Adrenal gland (tissue), 12 donors: ENCODE measurements around the gene CRYGN. TPM values are rescaled to one million over a fixed set of nuclear protein-coding genes. Genes with fewer than 3 reads are reported as not detected.

Experiments used
- DNase-seq, 7 donors: peaks; one replicate each; pipeline ENCODE4 v3.0.0-alpha.2; 2019 to 2020
- H3K27ac ChIP-seq, 5 donors: fragments of 200-600 bp; sonication (generic) in 4 of 5; 1 replicate in 3 of 5; 2 replicates in 2 of 5; pipeline versions ENCODE4 v1.5.1 to v1.8.0; 2016 to 2020; ENCODE audit warnings: mild to moderate bottlenecking in 1 of 5
- H3K27me3 ChIP-seq: fragments of 200-600 bp; 2 replicates; pipeline ENCODE4 v1.8.0; 2021
- H3K36me3 ChIP-seq, 2 donors: fragments of 200-600 bp; replicated peaks in 1 of 2; 1 replicate in 1 of 2; 2 replicates in 1 of 2; pipeline versions ENCODE4 v1.5.1 to v1.8.0; 2018 to 2022
- H3K4me1 ChIP-seq, 2 donors: fragments of 200-600 bp; replicated peaks in 1 of 2; 1 replicate in 1 of 2; 2 replicates in 1 of 2; pipeline versions ENCODE4 v1.5.1 to v1.8.0; 2018 to 2021
- H3K4me3 ChIP-seq, 4 donors: fragments of 200-600 bp; sonication (generic) in 3 of 4; one replicate each; pipeline ENCODE4 v1.5.1; 2016 to 2018
- H3K9me3 ChIP-seq, 3 donors: fragments of 200-600 bp; sonication (generic) in 1 of 3; replicated peaks in 1 of 3; 1 replicate in 2 of 3; 2 replicates in 1 of 3; pipeline versions ENCODE4 v1.5.1 to v1.8.0; 2016 to 2021
- POLR2A ChIP-seq, 2 donors: fragments of 450-650 bp; IDR thresholded peaks; one replicate each; pipeline ENCODE4 v1.6.1; 2017; ENCODE audit warnings: antibody characterized with exemption in 2 of 2, mild to moderate bottlenecking in 2 of 2, moderate library complexity in 1 of 2
- WGBS, 4 donors: extraction: QIAGEN DNeasy Blood & Tissue Kit in 2 of 4; methylation state at CpG; one replicate each; pipeline versions ENCODE4 v1.1.5 to v1.1.7; 2013 to 2017; 5-methylcytosine and 5-hydroxymethylcytosine counted together
- intact Hi-C, 2 donors: fragments of 100-400 bp; cut with DNase I; formaldehyde crosslinking; loops; one replicate each; pipeline versions ENCODE4 v1.14.1 to v1.15.0; 2022 to 2023
- polyA plus RNA-seq, 3 donors: library from polyadenylated mRNA; stranded (reverse); fragments of 200-250 nt in 2 of 3; fragments of 350-450 nt in 1 of 3; fragmentation: Illumina TruSeq in 1 of 3; extraction: RNeasy Lipid Tissue Mini Kit (QIAGEN cat#74804) in 1 of 3; gene quantifications; one replicate each; pipeline ENCODE4 v1.2.3, GENCODE V29; 2013 to 2014
- total RNA-seq, 9 donors: library from RNA; depleted of rRNA in 4 of 9; stranded (reverse); fragments of >200 nt in 4 of 9; fragments of 120-200 nt in 1 of 9; fragmentation: NEBNext Ultra II Directional in 1 of 9; extraction: Animal tissue kit (Norgen Biotek cat#: 25700) in 1 of 9; gene quantifications; one replicate each; pipeline versions ENCODE4 v1.1.0 to v1.2.4, GENCODE V29; 2013 to 2023
- TF ChIP-seq, protein P1 (sequence below), 6 experiments: fragments of 450-650 bp in 4 of 6; fragments of 200-600 bp in 2 of 6; sonication (generic) in 1 of 6; IDR thresholded peaks; 1 replicate in 5 of 6; 2 replicates in 1 of 6; pipeline versions ENCODE4 v1.5.1 to v1.8.0; 2016 to 2021; ENCODE audit warnings: antibody characterized with exemption in 6 of 6, mild to moderate bottlenecking in 2 of 6, moderate library complexity in 1 of 6
- donor health status: healthy with polysubstance abuse.
- donor health status: Bipolar disorder and iron deficiency.
- donor health status: DM: yes; HTN: yes; CAD: no.
- donor health status: DM: no; HTN: no; CAD: no.
- donor health status: DM: no; HTN: no; CAD: no.
- donor health status: DM: yes; HTN: yes; CAD: no.

CRYGN gene
- total and polyA plus RNA-seq, 12 donors: 0.11 to 0.88 (median 0.49) TPM; not detected in 6

DNA sequence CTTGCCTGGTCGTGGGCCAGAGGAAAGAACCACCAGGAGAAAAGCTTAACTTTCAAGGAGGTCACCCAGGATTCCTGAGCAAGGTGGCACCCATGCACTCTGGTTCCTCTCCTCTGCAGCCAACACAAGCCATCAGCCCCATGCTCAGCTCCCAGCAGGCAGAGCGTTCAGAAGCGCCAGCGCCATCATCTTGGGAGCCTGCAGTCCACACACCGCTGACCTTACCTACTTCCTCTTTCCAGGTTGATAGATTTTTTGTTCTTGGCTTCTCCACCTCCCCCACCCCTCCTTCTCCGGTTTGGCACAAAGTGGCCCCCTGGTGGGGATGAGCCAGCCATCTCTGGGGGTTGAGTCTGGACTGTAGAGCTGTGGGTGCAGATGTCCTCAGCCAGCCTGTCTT is 28.4 kb downstream of the CRYGN start:
- Histone ChIP-seq H3K27ac (no peak overlapping the region), H3K4me1 (peaks cover 8 to 15% of the 10 kb centered on the region in 2 donors), H3K27me3 (peaks cover 37% of the 10 kb centered on the region), H3K36me3 (no peaks in the 10 kb centered on the region), H3K9me3 (no peaks in the 10 kb centered on the region), H3K4me3 (no peak overlapping the region)
- 71 to 82% (median 77%) methylated on average over 6 of the region's 6 CpGs for WGBS, 4 donors
- no peak for TF ChIP-seq POLR2A (IDR thresholded peaks at IDR 0.05)
- TF ChIP-seq, protein P1, sequence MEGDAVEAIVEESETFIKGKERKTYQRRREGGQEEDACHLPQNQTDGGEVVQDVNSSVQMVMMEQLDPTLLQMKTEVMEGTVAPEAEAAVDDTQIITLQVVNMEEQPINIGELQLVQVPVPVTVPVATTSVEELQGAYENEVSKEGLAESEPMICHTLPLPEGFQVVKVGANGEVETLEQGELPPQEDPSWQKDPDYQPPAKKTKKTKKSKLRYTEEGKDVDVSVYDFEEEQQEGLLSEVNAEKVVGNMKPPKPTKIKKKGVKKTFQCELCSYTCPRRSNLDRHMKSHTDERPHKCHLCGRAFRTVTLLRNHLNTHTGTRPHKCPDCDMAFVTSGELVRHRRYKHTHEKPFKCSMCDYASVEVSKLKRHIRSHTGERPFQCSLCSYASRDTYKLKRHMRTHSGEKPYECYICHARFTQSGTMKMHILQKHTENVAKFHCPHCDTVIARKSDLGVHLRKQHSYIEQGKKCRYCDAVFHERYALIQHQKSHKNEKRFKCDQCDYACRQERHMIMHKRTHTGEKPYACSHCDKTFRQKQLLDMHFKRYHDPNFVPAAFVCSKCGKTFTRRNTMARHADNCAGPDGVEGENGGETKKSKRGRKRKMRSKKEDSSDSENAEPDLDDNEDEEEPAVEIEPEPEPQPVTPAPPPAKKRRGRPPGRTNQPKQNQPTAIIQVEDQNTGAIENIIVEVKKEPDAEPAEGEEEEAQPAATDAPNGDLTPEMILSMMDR (IDR thresholded peaks at IDR 0.05): no peak
- no peak for DNase-seq
- intact Hi-C loops: no loop called here

DNA sequence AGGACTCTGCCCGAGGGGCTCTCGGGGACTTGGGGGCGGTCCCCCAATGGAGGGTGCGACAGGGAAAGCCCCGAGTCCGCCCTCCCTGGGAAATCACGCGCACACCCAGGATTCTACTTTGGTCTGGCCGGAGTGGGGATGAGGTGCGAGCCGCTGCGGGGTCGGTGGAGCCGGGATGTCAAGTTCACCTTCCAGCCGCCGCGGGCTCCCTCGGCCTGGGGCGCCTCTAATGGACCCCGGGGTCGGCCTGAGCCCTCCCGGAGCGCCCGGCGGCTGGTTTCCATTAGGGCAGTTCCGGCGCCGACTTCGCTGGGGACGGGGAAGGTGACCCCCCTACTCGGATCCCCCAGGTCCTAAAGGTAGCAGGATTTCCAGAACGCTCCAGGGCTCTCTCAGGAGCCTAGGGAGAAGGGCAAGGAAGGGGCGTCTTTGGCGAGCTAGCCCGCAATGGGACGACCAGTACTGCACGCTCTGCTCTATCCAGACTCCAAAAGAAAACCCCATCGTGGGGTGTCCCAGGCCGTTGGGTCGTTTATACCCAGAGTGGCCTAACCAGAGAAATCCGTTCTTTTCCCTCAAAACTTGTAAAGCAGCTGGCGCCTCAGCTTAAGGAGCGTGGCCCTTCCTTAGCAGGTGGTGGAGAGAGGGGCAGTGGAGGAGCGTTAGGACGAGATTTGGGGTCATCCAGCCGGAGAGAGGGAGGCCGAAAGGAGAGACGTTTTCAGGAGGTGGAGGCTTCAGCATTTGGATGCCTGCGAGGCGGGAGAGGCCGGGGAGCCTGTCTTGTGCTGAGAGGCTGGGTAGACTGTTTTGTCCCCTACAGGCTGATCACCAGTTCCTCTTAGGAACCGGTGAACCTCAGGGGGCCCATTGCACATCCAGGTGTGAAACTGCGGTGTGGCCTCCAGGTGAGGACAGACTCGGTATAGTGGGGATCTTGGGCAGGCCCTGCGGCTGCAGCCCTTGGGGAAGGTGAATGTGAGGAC is 29.2 kb downstream of the CRYGN start:
- peaks cover 37% of the 10 kb centered on the region for H3K27me3 ChIP-seq
- WGBS, 4 donors: 25 to 71% (median 48%) methylated on average over 17 to 55 of the region's 55 CpGs

DNA sequence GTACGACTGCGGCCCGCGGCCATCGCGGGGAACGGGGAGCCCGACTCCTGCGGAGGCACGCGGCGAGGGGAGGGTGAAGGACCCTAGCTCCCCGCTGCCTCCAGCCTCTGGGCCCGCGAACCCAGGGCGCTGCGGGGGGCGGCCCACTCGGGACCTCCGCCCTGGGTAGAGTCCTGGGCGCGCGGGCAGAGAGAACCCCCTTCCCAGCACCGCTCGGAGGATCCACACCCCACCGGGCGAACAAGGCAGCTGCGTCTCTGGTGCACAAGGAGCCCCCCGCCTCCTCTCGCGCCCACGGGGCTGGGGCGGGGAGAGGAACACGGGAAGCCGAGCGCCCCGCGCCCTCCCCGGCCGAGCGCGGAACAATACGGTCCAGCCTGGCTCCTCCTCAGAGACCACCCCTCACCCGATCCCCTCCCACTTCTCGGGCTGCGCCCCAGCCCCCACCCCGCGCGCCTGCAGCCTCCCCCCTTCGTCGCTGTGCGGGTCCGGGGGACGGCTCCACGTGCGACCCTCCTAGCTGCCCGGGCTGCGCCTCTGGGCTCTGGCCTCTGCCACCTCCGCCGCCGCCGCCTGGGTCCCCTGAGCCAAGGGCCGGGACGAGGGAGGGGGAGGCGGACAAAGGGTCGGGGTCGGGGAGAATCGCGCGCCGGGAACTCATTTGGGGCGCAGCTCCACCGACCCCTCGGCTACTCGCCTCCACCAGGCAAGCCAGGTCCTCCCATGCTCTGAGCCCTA is 30.1 kb downstream of the CRYGN start, which contains the start of gene WDR86:
TSS of gene WDR86 (minus strand) at position 372 of the 738 bp plus-strand sequence. CDS start 449 bp downstream, outside the sequence.
- WGBS, 4 donors: 1% methylated on average over 18 to 74 of the region's 75 CpGs; no CpG with 5 or more reads in 1 of the 4 donors
- H3K36me3 ChIP-seq: no peaks in the 10 kb centered on the region
- peaks cover 8 to 15% of the 10 kb centered on the region in 2 donors for H3K4me1 ChIP-seq
- H3K27ac ChIP-seq: peak within 1 kb of the TSS in 2 of 5 donors; percentile 64 to 84
- no peaks in the 10 kb centered on the region for H3K9me3 ChIP-seq
- intact Hi-C loops: no loop called here
- peaks cover 37% of the 10 kb centered on the region for H3K27me3 ChIP-seq
- peak within 1 kb of the TSS in 2 of 4 donors; percentile 13 to 58 for H3K4me3 ChIP-seq
- no peak for DNase-seq
- TF ChIP-seq, protein P1 (IDR thresholded peaks at IDR 0.05): no peak

More for the DNA sequence above, 29.2 kb downstream of the CRYGN start:
- intact Hi-C loops: no loop called here
- peaks cover 8 to 15% of the 10 kb centered on the region in 2 donors for H3K4me1 ChIP-seq
- no peak for DNase-seq
- no peak for TF ChIP-seq POLR2A (IDR thresholded peaks at IDR 0.05)
- TF ChIP-seq, protein P1 (IDR thresholded peaks at IDR 0.05): no peak
- no peaks in the 10 kb centered on the region for H3K36me3 ChIP-seq
- H3K4me3 ChIP-seq: peak overlapping the region in 2 of 4 donors; percentile 13 to 58
- no peaks in the 10 kb centered on the region for H3K9me3 ChIP-seq
- H3K27ac ChIP-seq: peak overlapping the region in 2 of 5 donors; percentile 64 to 84
